ENCODE results near the gene DDX25. TPM values are rescaled to one million over a fixed set of nuclear protein-coding genes. Genes with fewer than 3 reads are reported as not detected.
"Not testable (repeated sequence)": the region's sequence is repeated elsewhere in the genome, so short reads cannot be mapped to it uniquely, and the experiment has no call there.

The DDX25 gene
- total and polyA plus RNA-seq, 5 donors = 0.05 TPM; not detected in 4

GRCh38 chr11:125910226-125910849, 6.0 kb downstream of the DDX25 start:
- 68% methylated on average over 8 of the region's 8 CpGs for WGBS
- DNase-seq (no peak), ATAC-seq (no peak)
- Histone ChIP-seq H3K4me1 (ENCODE audit: control insufficient read depth, insufficient read depth, low read length) (no peaks in the 10 kb centered on the region), H3K4me3 (ENCODE audit: low read length) (no peak overlapping the region), H3K27me3 (ENCODE audit: control insufficient read depth, insufficient read depth) (no peaks in the 10 kb centered on the region), H3K9me3 (ENCODE audit: control insufficient read depth, low read length) (no peaks in the 10 kb centered on the region), H3K27ac (ENCODE audit: low read length) (no peak overlapping the region)
- intact Hi-C loops (cut with DNase I) = no loop called here

- H3K9me3 ChIP-seq (ENCODE audit: control insufficient read depth, low read length); H3K27me3 ChIP-seq (ENCODE audit: control insufficient read depth, insufficient read depth); H3K4me3 ChIP-seq (ENCODE audit: low read length); H3K27ac ChIP-seq (ENCODE audit: low read length); ATAC-seq; DNase-seq; intact Hi-C loops (cut with DNase I); H3K4me1 ChIP-seq (ENCODE audit: control insufficient read depth, insufficient read depth, low read length): not testable (repeated sequence)
- 84% methylated on average over 3 of the region's 3 CpGs for WGBS
These were observed 10.3 kb downstream of the DDX25 start for GRCh38 chr11:125914601-125915000.

DNA sequence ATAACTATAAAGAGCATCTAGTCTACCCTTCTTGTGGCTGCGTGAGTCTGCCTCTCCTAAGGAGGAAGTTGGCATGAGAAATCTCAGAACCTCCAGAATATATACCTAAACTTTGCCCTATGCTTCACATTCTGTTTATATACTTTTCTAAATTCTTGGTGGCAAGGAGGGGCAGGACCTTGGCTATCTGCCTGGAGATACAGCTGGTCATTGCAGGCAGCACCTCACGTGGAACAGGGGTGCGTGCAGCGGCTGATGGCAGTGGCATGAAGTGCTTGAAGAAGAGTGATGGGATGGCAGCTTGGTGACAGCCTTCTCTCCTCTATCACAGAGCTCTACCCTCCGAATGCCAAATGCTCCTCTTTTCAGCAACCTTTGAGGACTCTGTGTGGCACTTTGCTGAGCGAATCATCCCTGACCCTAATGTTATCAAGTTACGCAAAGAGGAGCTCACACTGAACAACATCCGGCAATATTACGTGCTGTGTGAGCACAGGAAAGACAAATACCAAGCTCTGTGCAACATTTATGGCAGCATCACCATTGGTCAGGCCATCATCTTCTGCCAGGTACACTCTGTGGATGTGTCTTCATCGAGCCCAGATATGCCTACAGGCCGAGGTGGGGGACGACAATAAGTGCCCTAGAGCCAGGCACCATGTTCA, 12.5 kb downstream of the DDX25 start:
- H3K27ac ChIP-seq (ENCODE audit: low read length) = no peak overlapping the region
- no peak overlapping the region for H3K4me3 ChIP-seq (ENCODE audit: low read length)
- no peaks in the 10 kb centered on the region for H3K27me3 ChIP-seq (ENCODE audit: control insufficient read depth, insufficient read depth)
- no peaks in the 10 kb centered on the region for H3K9me3 ChIP-seq (ENCODE audit: control insufficient read depth, low read length)
- DNase-seq (no peak), ATAC-seq (no peak)
- 63% methylated on average over 12 of the region's 12 CpGs for WGBS
- intact Hi-C loops (cut with DNase I) = no loop called here
- H3K4me1 ChIP-seq (ENCODE audit: control insufficient read depth, insufficient read depth, low read length) = no peaks in the 10 kb centered on the region

DNA sequence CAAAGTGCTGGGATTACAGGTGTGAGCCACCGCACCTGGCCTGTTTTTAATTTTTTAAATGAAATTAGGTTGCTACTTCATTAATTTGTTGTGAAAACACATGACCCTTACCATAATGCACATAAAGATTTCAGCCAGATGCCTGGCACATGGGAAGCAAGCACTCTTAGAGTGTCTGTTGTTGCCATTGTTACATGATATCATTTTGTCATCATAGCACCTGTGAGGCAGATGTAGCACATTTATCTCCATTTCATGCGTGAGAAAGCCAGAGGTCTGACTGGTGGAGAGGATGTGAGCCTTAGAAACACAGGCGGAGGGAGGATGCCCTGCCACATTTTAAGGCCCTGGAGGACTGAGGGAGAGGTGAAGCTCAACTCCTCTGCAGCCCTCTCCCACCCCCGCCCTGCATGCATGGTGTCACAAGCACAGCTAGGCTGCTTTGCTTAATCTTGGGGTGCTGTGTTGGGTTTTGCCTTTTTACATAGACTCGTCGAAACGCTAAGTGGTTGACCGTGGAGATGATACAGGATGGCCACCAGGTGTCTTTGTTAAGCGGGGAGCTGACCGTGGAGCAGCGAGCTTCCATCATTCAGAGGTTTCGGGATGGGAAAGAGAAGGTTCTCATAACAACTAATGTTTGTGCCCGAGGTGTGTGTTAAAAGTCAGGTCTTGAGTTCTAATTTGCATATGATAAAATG, 14.0 kb downstream of the DDX25 start:
- no peaks in the 10 kb centered on the region for H3K27me3 ChIP-seq (ENCODE audit: control insufficient read depth, insufficient read depth)
- ATAC-seq = no peak
- no peak for DNase-seq
- no peak overlapping the region for H3K27ac ChIP-seq (ENCODE audit: low read length)
- no peak overlapping the region for H3K4me3 ChIP-seq (ENCODE audit: low read length)
- WGBS = 80% methylated on average over 13 of the region's 13 CpGs
- no peaks in the 10 kb centered on the region for H3K9me3 ChIP-seq (ENCODE audit: control insufficient read depth, low read length)
- intact Hi-C loops (cut with DNase I) = no loop called here
- no peaks in the 10 kb centered on the region for H3K4me1 ChIP-seq (ENCODE audit: control insufficient read depth, insufficient read depth, low read length)

DNA sequence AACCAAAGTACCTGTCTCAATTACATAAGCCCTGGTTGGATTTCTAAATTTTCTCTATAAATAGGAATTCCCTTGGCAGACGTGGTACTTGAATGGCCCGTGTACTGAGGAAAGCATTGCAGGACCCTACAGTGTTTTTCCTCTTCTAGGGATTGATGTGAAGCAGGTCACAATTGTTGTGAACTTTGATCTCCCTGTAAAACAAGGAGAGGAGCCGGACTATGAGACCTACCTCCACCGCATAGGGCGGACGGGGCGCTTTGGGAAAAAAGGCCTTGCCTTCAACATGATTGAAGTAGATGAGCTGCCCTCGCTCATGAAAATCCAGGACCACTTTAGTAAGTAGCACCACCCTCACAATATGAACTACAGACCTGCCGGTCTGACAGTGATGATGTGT, 16.7 kb downstream of the DDX25 start:
- intact Hi-C loops (cut with DNase I) = loop anchor here in 2 of 4 donors (5.0 kb wide), 2 partner anchors 271 to 276 kb away; no protein-coding TSS in a partner anchor
- Histone ChIP-seq H3K27me3 (ENCODE audit: control insufficient read depth, insufficient read depth) (no peaks in the 10 kb centered on the region), H3K4me1 (ENCODE audit: control insufficient read depth, insufficient read depth, low read length) (no peaks in the 10 kb centered on the region), H3K4me3 (ENCODE audit: low read length) (no peak overlapping the region), H3K27ac (ENCODE audit: low read length) (no peak overlapping the region), H3K9me3 (ENCODE audit: control insufficient read depth, low read length) (no peaks in the 10 kb centered on the region)
- WGBS = 84% methylated on average over 9 of the region's 9 CpGs
- ATAC-seq (no peak), DNase-seq (no peak)

DNA sequence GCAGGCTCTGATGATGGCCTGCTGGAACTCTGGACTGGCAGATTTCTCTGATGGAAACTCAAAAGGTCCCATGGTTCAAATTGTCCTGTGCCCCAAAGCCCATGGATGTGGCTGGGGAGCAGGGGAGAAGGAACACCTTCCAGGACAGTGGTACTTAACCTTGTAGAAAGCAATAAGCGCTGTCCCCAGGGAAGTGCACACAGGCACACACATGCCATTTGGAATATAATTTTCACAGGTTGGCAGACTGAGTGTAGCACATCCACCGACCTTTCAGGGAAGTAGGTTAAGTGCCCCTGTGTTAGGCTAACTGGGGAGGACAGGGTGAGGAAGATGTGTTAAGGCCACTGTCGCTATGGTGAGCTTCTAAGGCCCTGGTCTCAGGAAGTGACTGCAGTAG, 17.8 kb downstream of the DDX25 start:
- DNase-seq (no peak), ATAC-seq (no peak)
- intact Hi-C loops (cut with DNase I) = loop anchor here in 3 of 4 donors (2.0 to 5.0 kb wide), 3 partner anchors 270 to 275 kb away; no protein-coding TSS in a partner anchor
- no peak overlapping the region for H3K27ac ChIP-seq (ENCODE audit: low read length)
- H3K4me1 ChIP-seq (ENCODE audit: control insufficient read depth, insufficient read depth, low read length) = no peaks in the 10 kb centered on the region
- WGBS = 77% methylated on average over 3 of the region's 3 CpGs
- no peaks in the 10 kb centered on the region for H3K27me3 ChIP-seq (ENCODE audit: control insufficient read depth, insufficient read depth)
- H3K4me3 ChIP-seq (ENCODE audit: low read length) = no peak overlapping the region
- no peaks in the 10 kb centered on the region for H3K9me3 ChIP-seq (ENCODE audit: control insufficient read depth, low read length)

- Histone ChIP-seq H3K4me3 (ENCODE audit: low read length) (no peak overlapping the region), H3K4me1 (ENCODE audit: control insufficient read depth, insufficient read depth, low read length) (no peaks in the 10 kb centered on the region), H3K27me3 (ENCODE audit: control insufficient read depth, insufficient read depth) (no peaks in the 10 kb centered on the region), H3K9me3 (ENCODE audit: control insufficient read depth, low read length) (no peaks in the 10 kb centered on the region), H3K27ac (ENCODE audit: low read length) (no peak overlapping the region)
- intact Hi-C loops (cut with DNase I) = loop anchor here (1.0 to 5.0 kb wide), 4 partner anchors 269 to 274 kb away; no protein-coding TSS in a partner anchor
- ATAC-seq (peak; percentile 62 to 83), DNase-seq (peak; percentile 53 to 79 (median 67))
- WGBS = 6% methylated on average over 8 of the region's 8 CpGs
These were observed 18.8 kb downstream of the DDX25 start for GRCh38 chr11:125923012-125923579.

DNA sequence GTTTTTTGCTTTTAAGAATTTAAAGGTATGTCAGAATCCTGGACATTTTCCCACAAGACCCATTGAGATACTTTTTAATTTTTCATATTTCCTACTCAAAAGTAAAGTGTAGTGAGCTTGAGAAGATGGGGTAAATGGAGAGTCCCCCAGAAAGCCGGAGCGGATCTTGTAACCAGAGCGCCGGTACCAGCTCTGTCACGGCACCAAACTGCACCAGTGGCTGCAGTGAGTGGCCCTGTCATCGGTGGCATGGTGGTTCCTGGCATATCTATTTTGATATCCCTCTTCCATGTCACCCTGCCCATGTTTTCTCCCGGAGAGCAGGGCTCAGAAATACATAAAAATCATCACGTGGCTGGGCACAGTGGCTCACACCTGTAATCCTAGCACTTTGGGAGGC, 19.3 kb downstream of the DDX25 start:
- H3K27me3 ChIP-seq (ENCODE audit: control insufficient read depth, insufficient read depth) = no peaks in the 10 kb centered on the region
- 94% methylated on average over 8 of the region's 8 CpGs for WGBS
- intact Hi-C loops (cut with DNase I) = loop anchor here (1.0 to 5.0 kb wide), 4 partner anchors 269 to 274 kb away; no protein-coding TSS in a partner anchor
- no peak overlapping the region for H3K27ac ChIP-seq (ENCODE audit: low read length)
- no peak overlapping the region for H3K4me3 ChIP-seq (ENCODE audit: low read length)
- H3K4me1 ChIP-seq (ENCODE audit: control insufficient read depth, insufficient read depth, low read length) = no peaks in the 10 kb centered on the region
- no peak for DNase-seq
- ATAC-seq = no peak
- H3K9me3 ChIP-seq (ENCODE audit: control insufficient read depth, low read length) = no peaks in the 10 kb centered on the region

DNA sequence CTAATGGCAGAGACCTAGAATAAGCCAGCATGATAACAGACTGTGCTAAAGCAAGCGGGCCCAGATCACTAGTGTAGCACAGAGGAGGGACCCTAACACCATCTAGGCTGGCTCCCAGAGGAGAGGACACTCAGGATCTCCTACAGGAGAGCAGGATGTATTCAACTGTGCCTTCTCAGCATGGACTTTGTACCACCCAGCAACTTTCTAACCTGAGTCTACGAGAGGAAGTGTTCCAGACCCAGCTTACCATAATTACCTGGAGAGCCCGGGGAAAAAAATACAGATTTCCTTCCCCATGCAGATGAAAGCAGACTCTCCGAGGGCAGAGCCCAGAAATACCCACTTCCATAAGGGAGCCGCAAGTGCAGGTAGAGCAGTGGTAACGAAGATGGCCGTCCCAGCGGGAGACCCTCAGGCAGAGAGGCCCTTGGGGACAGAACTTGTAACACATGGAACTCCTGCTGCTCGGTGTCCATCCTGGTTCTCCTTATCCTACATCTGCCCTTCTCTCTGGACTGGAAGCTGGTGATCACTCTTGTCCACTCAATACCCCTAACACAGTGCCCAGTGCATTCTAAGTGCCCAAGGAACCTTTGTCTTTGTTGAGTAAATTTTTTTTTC, 20.2 kb downstream of the DDX25 start:
- H3K4me3 ChIP-seq (ENCODE audit: low read length) = no peak overlapping the region
- peak in 1 of 2 donors; percentile 16 for ATAC-seq
- H3K9me3 ChIP-seq (ENCODE audit: control insufficient read depth, low read length) = no peaks in the 10 kb centered on the region
- H3K27me3 ChIP-seq (ENCODE audit: control insufficient read depth, insufficient read depth) = no peaks in the 10 kb centered on the region
- no peaks in the 10 kb centered on the region for H3K4me1 ChIP-seq (ENCODE audit: control insufficient read depth, insufficient read depth, low read length)
- 89% methylated on average over 9 of the region's 9 CpGs for WGBS
- intact Hi-C loops (cut with DNase I) = loop anchor here in 2 of 4 donors (5.0 kb wide), 2 partner anchors 268 to 273 kb away; no protein-coding TSS in a partner anchor
- H3K27ac ChIP-seq (ENCODE audit: low read length) = no peak overlapping the region
- DNase-seq = no peak

DNA sequence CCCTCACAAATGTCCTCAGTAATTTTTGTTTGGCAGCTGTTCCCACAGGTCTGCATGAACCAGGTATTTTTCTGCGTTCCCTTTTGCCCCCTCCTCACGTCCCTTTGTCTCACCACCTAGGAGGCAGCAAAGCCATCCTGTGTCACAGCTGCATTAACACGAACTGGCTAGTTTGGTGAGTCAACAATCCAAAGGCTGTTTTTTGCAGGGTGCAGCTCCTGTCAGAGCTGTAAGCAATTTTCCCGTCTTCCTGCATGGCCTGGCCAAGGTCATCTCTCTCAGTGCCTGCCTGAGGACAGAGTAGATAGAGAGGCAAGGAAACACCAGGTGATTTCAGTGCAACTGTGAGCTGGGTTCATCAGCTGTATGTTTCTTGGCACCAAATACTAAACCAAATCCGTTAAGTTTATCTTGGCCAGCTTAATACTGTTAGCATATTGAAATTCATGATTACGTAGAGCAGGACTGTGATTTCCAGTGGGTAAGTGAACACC, 21.0 kb downstream of the DDX25 start:
- Histone ChIP-seq H3K4me1 (ENCODE audit: control insufficient read depth, insufficient read depth, low read length) (no peaks in the 10 kb centered on the region), H3K9me3 (ENCODE audit: control insufficient read depth, low read length) (no peaks in the 10 kb centered on the region), H3K27me3 (ENCODE audit: control insufficient read depth, insufficient read depth) (no peaks in the 10 kb centered on the region), H3K4me3 (ENCODE audit: low read length) (no peak overlapping the region), H3K27ac (ENCODE audit: low read length) (no peak overlapping the region)
- DNase-seq (no peak), ATAC-seq (no peak)
- 52% methylated on average over 6 of the region's 6 CpGs for WGBS
- intact Hi-C loops (cut with DNase I) = no loop called here

Data from right cardiac atrium (tissue), 5 donors.